Measurements from ENCODE around the gene PHETA2.

DNA sequence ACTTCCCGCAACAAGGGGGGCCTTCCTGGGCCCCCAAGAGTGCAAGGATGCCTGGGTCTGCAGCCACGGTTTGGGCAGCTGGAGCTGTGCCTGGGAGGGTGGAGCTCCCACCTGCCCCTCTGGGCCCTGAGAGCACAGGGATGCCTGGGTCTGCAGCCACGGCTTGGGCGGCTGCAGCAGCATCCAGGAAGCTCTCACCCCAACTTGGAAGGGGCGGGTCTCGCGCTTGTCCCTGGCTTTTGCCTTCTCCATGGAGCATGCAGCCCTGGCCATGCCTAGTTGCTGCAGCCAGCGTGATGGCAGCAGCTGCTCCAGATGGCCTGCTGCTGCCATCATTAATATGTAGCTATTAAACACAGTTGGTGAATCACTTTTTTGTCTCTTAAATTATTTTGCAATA is 38.8 kb upstream of the PHETA2 start:
- TF ChIP-seq, protein P1, sequence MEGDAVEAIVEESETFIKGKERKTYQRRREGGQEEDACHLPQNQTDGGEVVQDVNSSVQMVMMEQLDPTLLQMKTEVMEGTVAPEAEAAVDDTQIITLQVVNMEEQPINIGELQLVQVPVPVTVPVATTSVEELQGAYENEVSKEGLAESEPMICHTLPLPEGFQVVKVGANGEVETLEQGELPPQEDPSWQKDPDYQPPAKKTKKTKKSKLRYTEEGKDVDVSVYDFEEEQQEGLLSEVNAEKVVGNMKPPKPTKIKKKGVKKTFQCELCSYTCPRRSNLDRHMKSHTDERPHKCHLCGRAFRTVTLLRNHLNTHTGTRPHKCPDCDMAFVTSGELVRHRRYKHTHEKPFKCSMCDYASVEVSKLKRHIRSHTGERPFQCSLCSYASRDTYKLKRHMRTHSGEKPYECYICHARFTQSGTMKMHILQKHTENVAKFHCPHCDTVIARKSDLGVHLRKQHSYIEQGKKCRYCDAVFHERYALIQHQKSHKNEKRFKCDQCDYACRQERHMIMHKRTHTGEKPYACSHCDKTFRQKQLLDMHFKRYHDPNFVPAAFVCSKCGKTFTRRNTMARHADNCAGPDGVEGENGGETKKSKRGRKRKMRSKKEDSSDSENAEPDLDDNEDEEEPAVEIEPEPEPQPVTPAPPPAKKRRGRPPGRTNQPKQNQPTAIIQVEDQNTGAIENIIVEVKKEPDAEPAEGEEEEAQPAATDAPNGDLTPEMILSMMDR (conservative IDR thresholded peaks at IDR 0.05 in 1 of 2, IDR thresholded peaks at IDR 0.05 in 1 of 2; ENCODE audit: extremely low read depth in 1 of 2, insufficient read depth in 1 of 2, low read depth in 1 of 2, low read length in 2 of 2): no peak
- no peak for TF ChIP-seq EZH2 (IDR thresholded peaks at IDR 0.05; ENCODE audit: borderline replicate concordance, low read length)

Measured in mammary epithelial cell (primary cell).